C4-2B (cell line): ENCODE results near the gene PLS1.
"Not testable (repeated sequence)": the region's sequence is repeated elsewhere in the genome, so short reads cannot be mapped to it uniquely, and the experiment has no call there.

ENCODE experiments used
- H3K27ac ChIP-seq: fragments of 450-650 bp; 2 replicates; pipeline ENCODE4 v1.5.1; 2017
- CTCF ChIP-seq: fragments of 450-650 bp; conservative IDR thresholded peaks from 2 replicates; pipeline ENCODE4 v1.5.1; 2017; ENCODE audit warnings: mild to moderate bottlenecking
- ZFX ChIP-seq: fragments of 450-650 bp; IDR thresholded peaks from 2 replicates; pipeline ENCODE4 v1.6.1; 2017

The PLS1 gene

GRCh38 chr3:142568393-142569017 is 27.7 kb upstream of the PLS1 start:
- TF ChIP-seq ZFX (no peak), CTCF (no peak)
- H3K27ac ChIP-seq = no peak overlapping the region

GRCh38 chr3:142569422-142569821 is 26.8 kb upstream of the PLS1 start:
- H3K27ac ChIP-seq = not testable (repeated sequence)

GRCh38 chr3:142574223-142574622 is 22.0 kb upstream of the PLS1 start:
- not testable (repeated sequence) for H3K27ac ChIP-seq

GRCh38 chr3:142574665-142575064 is 21.5 kb upstream of the PLS1 start:
- no peak overlapping the region for H3K27ac ChIP-seq
- no peak for TF ChIP-seq ZFX
- no peak for TF ChIP-seq CTCF

- TF ChIP-seq ZFX = no peak
- no peak for TF ChIP-seq CTCF
- H3K27ac ChIP-seq = no peak overlapping the region
These were observed 19.4 kb upstream of the PLS1 start for GRCh38 chr3:142576792-142577191.

GRCh38 chr3:142577696-142578328 is 18.4 kb upstream of the PLS1 start:
- peak overlapping the region; percentile 87 for H3K27ac ChIP-seq
- TF ChIP-seq CTCF = no peak
- TF ChIP-seq ZFX = no peak

- no peak for TF ChIP-seq CTCF
- peak; percentile 92 for TF ChIP-seq ZFX
These were observed 17.6 kb upstream of the PLS1 start, which contains the start of gene ATR for GRCh38 chr3:142578329-142579223. TSS of gene ATR (minus strand) at chr3:142578733. CDS start at chr3:142578704, 29 bp downstream.

GRCh38 chr3:142580061-142580423 is 16.2 kb upstream of the PLS1 start:
- no peak overlapping the region for H3K27ac ChIP-seq
- no peak for TF ChIP-seq CTCF
- TF ChIP-seq ZFX = no peak

More at GRCh38 chr3:142578329-142579223, 17.6 kb upstream of the PLS1 start, which contains the start of gene ATR:
- peak within 1 kb of the TSS; percentile 87 for H3K27ac ChIP-seq

GRCh38 chr3:142581070-142581469 is 15.1 kb upstream of the PLS1 start:
- not testable (repeated sequence) for H3K27ac ChIP-seq
